ENCODE data around the gene SORCS2. TPM values are rescaled to one million over a fixed set of nuclear protein-coding genes. Genes with fewer than 3 reads are reported as not detected.

The SORCS2 gene
- total RNA-seq, 2 donors from 2014 or later = 0.54 to 0.74 TPM

DNA sequence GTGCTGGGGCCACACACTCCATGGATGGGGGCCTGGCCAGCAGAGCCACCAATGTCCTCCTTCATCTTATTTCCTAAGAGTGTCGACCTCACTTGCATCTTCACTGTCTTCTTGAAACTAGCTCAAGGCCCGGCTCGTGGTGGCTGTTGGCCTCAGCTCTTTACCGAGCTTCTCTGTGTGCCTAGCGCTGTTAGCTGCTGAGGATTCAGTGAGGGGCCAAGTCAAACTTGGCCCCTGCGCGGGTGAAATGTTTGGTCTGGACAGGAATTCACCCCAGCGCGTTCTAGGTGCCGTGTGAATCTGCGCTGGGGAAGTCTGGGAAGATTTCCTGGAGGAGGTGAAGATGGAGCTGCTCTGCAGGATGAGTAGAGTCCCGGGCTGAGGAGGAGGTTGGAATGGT is 8.5 kb downstream of the SORCS2 start:
- intact Hi-C loops (cut with DNase I) = no loop called here
- Histone ChIP-seq H3K27ac (no peak overlapping the region), H3K27me3 (no peaks in the 10 kb centered on the region), H3K36me3 (no peaks in the 10 kb centered on the region), H3K4me1 (no peaks in the 10 kb centered on the region), H3K9me3 (no peaks in the 10 kb centered on the region), H3K4me3 (no peak overlapping the region), H3K9ac (ENCODE audit: low read depth in 2 of 2, low read length in 2 of 2) (no peak overlapping the region)
- no peak for DNase-seq
- TF ChIP-seq, protein P1, sequence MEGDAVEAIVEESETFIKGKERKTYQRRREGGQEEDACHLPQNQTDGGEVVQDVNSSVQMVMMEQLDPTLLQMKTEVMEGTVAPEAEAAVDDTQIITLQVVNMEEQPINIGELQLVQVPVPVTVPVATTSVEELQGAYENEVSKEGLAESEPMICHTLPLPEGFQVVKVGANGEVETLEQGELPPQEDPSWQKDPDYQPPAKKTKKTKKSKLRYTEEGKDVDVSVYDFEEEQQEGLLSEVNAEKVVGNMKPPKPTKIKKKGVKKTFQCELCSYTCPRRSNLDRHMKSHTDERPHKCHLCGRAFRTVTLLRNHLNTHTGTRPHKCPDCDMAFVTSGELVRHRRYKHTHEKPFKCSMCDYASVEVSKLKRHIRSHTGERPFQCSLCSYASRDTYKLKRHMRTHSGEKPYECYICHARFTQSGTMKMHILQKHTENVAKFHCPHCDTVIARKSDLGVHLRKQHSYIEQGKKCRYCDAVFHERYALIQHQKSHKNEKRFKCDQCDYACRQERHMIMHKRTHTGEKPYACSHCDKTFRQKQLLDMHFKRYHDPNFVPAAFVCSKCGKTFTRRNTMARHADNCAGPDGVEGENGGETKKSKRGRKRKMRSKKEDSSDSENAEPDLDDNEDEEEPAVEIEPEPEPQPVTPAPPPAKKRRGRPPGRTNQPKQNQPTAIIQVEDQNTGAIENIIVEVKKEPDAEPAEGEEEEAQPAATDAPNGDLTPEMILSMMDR (IDR thresholded peaks at IDR 0.05) = no peak

DNA sequence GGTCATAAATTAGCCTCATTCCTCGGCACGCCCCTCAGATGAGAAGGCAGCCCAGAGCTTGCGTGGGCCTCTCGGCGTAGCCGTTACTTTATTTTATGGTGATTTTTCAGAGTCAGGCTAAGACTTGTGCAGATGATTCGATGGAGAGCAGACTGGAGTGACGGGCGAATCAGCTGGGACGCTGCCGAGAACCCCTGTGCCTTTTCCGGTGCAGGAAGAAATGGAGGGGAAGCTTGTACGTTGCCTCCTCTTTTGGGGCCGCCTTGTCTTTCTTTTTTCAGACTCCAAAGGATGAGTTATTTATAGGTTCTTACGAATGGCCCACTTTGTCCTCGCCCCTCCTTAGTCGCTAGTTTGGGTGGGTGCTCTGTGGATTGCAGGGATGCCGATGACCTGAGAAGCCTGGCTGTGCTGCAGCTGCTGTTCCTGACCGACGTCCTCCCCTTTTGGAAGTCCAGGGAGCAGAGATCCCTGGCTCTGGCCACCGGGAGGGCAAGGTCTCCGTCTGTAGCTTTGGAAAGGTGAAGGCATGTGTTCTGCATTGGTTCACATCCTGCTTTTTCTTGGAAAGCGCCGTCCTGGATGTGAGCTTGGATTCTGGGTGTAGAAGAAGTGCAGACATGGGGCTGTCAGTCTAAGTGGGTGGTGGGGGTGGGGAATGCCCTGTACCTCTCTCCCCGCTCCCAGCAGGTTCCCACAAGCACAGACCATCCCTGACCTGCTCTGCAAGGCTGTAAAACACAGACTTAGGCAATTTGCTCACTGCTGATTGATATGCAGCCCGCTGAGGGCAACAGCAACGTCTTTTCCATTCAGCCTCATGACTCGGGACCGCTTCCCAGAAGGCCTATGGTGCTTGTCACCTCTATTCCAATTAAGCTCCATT is 9.3 kb downstream of the SORCS2 start:
- Histone ChIP-seq H3K9me3 (no peaks in the 10 kb centered on the region), H3K36me3 (no peaks in the 10 kb centered on the region), H3K4me3 (no peak overlapping the region), H3K4me1 (no peaks in the 10 kb centered on the region), H3K9ac (ENCODE audit: low read depth in 2 of 2, low read length in 2 of 2) (no peak overlapping the region), H3K27ac (no peak overlapping the region), H3K27me3 (no peaks in the 10 kb centered on the region)
- DNase-seq = no peak
- intact Hi-C loops (cut with DNase I) = no loop called here
- TF ChIP-seq, protein P1 (IDR thresholded peaks at IDR 0.05) = no peak

DNA sequence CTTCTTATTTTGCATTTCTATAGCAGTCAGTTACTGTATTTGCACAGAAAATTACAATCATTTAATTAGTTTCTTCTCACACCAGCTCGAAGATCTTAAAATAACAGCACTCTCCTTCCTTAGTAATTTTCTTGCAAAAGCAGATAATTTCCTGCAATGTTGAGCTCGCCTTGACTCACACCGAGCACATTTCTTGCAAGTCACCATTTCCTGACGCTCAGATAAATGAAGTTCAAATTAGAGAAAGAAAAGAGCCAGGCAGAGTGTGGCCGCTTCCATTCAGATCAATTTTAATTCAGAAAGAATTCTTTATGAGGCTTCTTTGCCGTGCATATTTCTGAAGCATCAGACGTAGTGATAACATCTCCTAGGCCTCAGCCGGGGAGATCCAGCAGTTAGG is 10.1 kb downstream of the SORCS2 start:
- Histone ChIP-seq H3K4me1 (no peaks in the 10 kb centered on the region), H3K4me3 (no peak overlapping the region), H3K9ac (ENCODE audit: low read depth in 2 of 2, low read length in 2 of 2) (no peak overlapping the region), H3K27ac (no peak overlapping the region), H3K9me3 (no peaks in the 10 kb centered on the region), H3K36me3 (no peaks in the 10 kb centered on the region), H3K27me3 (no peaks in the 10 kb centered on the region)
- TF ChIP-seq, protein P1 (IDR thresholded peaks at IDR 0.05) = no peak
- DNase-seq = no peak
- intact Hi-C loops (cut with DNase I) = no loop called here

DNA sequence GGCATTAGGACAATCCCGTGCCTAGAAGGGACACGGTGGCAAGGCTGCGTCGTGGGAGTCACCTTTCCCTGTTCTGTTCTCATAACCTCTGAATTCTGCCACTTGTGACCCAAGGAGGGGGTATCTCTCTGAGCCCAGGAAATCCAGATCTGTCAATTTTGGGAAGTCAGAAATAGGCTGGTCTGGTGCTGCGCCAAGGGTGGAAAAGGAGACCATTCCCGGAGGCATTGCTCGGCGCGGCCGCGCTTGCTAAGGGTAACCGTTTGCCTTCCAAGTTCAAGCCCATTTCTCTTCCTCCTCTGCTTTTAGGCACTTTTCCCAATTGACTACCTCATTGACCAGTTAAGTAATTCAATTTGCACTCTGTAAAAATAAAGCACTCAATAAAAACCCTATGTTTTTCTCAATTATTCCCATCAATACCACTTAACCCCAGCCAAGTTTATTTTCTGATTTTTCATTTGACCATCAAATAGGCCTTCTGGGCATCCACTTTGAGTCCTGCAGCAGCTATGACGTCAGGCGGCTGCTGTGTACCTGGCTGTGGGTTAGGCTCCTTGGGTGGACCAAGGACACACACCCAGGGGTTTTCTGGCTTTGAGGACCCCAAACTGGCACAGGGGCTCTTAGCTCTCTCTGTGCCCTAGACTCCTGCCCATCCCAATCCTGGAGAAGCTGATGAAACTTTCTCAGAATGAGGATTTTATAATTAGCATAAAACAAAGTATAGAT is 12.5 kb downstream of the SORCS2 start:
- TF ChIP-seq, protein P1 (IDR thresholded peaks at IDR 0.05) = no peak
- no peak overlapping the region for H3K27ac ChIP-seq
- no peak overlapping the region for H3K9ac ChIP-seq (ENCODE audit: low read depth in 2 of 2, low read length in 2 of 2)
- H3K27me3 ChIP-seq = no peaks in the 10 kb centered on the region
- no peak overlapping the region for H3K4me3 ChIP-seq
- no peaks in the 10 kb centered on the region for H3K4me1 ChIP-seq
- intact Hi-C loops (cut with DNase I) = no loop called here
- no peaks in the 10 kb centered on the region for H3K9me3 ChIP-seq
- no peaks in the 10 kb centered on the region for H3K36me3 ChIP-seq
- DNase-seq = no peak

DNA sequence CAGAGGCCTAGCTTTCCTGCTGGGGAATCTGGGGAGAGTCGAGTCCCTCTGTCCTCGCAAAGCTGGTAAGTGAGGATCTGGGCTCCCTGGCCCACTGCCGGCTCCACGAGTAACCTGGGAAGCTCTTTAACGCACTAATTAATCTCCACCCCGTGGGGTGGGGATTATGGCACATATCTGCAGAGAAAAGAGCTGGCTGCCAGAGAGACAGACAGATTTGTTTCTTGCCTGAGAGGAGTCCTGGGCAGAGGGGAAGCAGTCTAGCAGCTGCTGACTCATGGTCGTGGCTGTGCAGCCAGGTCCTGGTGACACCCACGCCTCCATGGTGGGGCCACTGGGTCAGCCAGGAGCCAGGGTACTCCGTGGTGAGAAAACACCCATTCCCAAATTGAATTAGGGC is 14.0 kb downstream of the SORCS2 start:
- Histone ChIP-seq H3K9ac (ENCODE audit: low read depth in 2 of 2, low read length in 2 of 2) (no peak overlapping the region), H3K27ac (peak overlapping the region; percentile 22)
- intact Hi-C loops (cut with DNase I) = no loop called here

More for the DNA sequence above, 14.0 kb downstream of the SORCS2 start:
- H3K4me3 ChIP-seq = no peak overlapping the region
- no peaks in the 10 kb centered on the region for H3K9me3 ChIP-seq
- H3K36me3 ChIP-seq = no peaks in the 10 kb centered on the region
- H3K4me1 ChIP-seq = no peaks in the 10 kb centered on the region
- no peak for DNase-seq
- TF ChIP-seq, protein P1 (IDR thresholded peaks at IDR 0.05) = no peak
- no peaks in the 10 kb centered on the region for H3K27me3 ChIP-seq
